Parathyroid adenoma (tissue), 2 donors: ENCODE results near the gene WDR20.

Experiments
- H2AFZ ChIP-seq: fragments of 300-600 bp; sonication (generic); one replicate; pipeline ENCODE4 v1.7.0; 2017; ENCODE audit warnings: antibody characterized with exemption, mild to moderate bottlenecking
- H3K27ac ChIP-seq: fragments of 300-600 bp; sonication (generic); one replicate; pipeline ENCODE4 v1.7.0; 2017
- H3K27me3 ChIP-seq: fragments of 300-600 bp; sonication (generic); one replicate; pipeline ENCODE4 v1.7.0; 2017; ENCODE audit warnings: low read length; ENCODE audit not compliant: control insufficient read depth, insufficient read depth
- H3K36me3 ChIP-seq: fragments of 300-600 bp; sonication (generic); one replicate; pipeline ENCODE4 v1.7.0; 2017; ENCODE audit warnings: low read length; ENCODE audit not compliant: control insufficient read depth, insufficient read depth
- H3K4me1 ChIP-seq: fragments of 300-600 bp; sonication (generic); one replicate; pipeline ENCODE4 v1.7.0; 2017; ENCODE audit warnings: control low read depth
- H3K4me2 ChIP-seq: fragments of 300-600 bp; sonication (generic); one replicate; pipeline ENCODE4 v1.7.0; 2017; ENCODE audit warnings: low read length
- H3K4me3 ChIP-seq: fragments of 300-600 bp; sonication (generic); one replicate; pipeline ENCODE4 v1.7.0; 2017; ENCODE audit warnings: low read depth, low read length
- H3K79me2 ChIP-seq: fragments of 300-600 bp; sonication (generic); one replicate; pipeline ENCODE4 v1.7.0; 2017; ENCODE audit warnings: control low read depth
- H3K9ac ChIP-seq: fragments of 300-600 bp; sonication (generic); one replicate; pipeline ENCODE4 v1.7.0; 2017; ENCODE audit warnings: mild to moderate bottlenecking
- H3K9me3 ChIP-seq: fragments of 300-600 bp; sonication (generic); one replicate; pipeline ENCODE4 v1.7.0; 2017; ENCODE audit warnings: low read length; ENCODE audit not compliant: control insufficient read depth
- CTCF ChIP-seq: fragments of 300-600 bp; sonication (generic); IDR thresholded peaks from one replicate; pipeline ENCODE4 v1.7.0; 2017; ENCODE audit warnings: antibody characterized with exemption, mild to moderate bottlenecking
- donor health status: primary hyperparathyroidism.

WDR20 gene

GRCh38 chr14:102255401-102256190 lies 115.9 kb downstream of the WDR20 start:
- TF ChIP-seq CTCF, result no peak
- no peaks in the 10 kb centered on the region for H3K4me1 ChIP-seq
- H3K9ac ChIP-seq, result no peak overlapping the region
- no peak overlapping the region for H3K4me3 ChIP-seq
- H2AFZ ChIP-seq, result no peak overlapping the region
- H3K4me2 ChIP-seq, result no peak overlapping the region
- H3K79me2 ChIP-seq, result peaks cover 4% of the 10 kb centered on the region
- H3K27me3 ChIP-seq, result no peaks in the 10 kb centered on the region
- H3K27ac ChIP-seq, result no peak overlapping the region
- H3K36me3 ChIP-seq, result no peaks in the 10 kb centered on the region
- no peaks in the 10 kb centered on the region for H3K9me3 ChIP-seq

GRCh38 chr14:102256716-102257115 lies 117.0 kb downstream of the WDR20 start:
- Histone ChIP-seq H3K4me3 (no peak overlapping the region), H3K27me3 (no peaks in the 10 kb centered on the region), H3K9ac (no peak overlapping the region), H3K79me2 (peaks cover 3% of the 10 kb centered on the region), H3K27ac (no peak overlapping the region), H3K4me2 (no peak overlapping the region), H3K36me3 (no peaks in the 10 kb centered on the region), H3K9me3 (no peaks in the 10 kb centered on the region), H2AFZ (no peak overlapping the region), H3K4me1 (no peaks in the 10 kb centered on the region)
- TF ChIP-seq CTCF, result no peak

GRCh38 chr14:102258136-102258535 lies 118.4 kb downstream of the WDR20 start:
- H3K9ac ChIP-seq, result no peak overlapping the region
- no peaks in the 10 kb centered on the region for H3K4me1 ChIP-seq
- no peak overlapping the region for H3K4me2 ChIP-seq
- no peak overlapping the region for H3K27ac ChIP-seq
- no peak overlapping the region for H2AFZ ChIP-seq
- H3K36me3 ChIP-seq, result no peaks in the 10 kb centered on the region
- H3K9me3 ChIP-seq, result no peaks in the 10 kb centered on the region
- no peak for TF ChIP-seq CTCF
- H3K27me3 ChIP-seq, result no peaks in the 10 kb centered on the region
- peaks cover 3% of the 10 kb centered on the region for H3K79me2 ChIP-seq
- no peak overlapping the region for H3K4me3 ChIP-seq
